Epithelial cell of esophagus (primary cell): ENCODE measurements around the gene DBN1.

Experiments used
- DNase-seq: peaks from one replicate; pipeline ENCODE4 v3.0.0; 2010; ENCODE audit warnings: low read depth
- H3K4me3 ChIP-seq: 2 replicates; pipeline ENCODE4 v1.5.1; 2011; ENCODE audit warnings: mild to moderate bottlenecking, low read length, control low read depth
- TF ChIP-seq, protein P1 (sequence below): IDR thresholded peaks from 2 replicates; pipeline ENCODE4 v1.5.1; 2011; ENCODE audit warnings: low read depth, mild to moderate bottlenecking, low read length, control low read depth, inconsistent platforms; ENCODE audit not compliant: insufficient read depth; ENCODE audit errors: missing control alignments

The DBN1 gene

DNA sequence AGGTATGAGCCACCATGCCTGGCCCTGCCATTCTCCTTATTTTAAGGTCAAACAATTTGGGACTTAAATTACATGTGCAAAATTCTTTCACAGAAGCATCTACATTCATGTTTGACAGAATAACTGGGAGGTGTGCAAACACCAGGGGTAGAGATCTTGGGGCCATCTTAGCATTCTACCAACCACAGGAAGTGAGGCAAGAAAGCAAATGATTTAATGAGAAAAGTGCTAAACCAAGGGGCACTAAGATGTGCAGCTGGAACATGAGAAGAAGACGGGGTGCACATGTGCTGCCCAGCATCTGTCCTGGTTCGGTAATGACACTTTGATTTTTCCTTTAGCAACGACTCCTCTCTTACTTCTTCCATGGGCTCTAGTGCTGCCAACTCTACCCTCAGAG lies 62.9 kb downstream of the DBN1 start:
- no peak overlapping the region for H3K4me3 ChIP-seq
- no peak for DNase-seq
- TF ChIP-seq, protein P1, sequence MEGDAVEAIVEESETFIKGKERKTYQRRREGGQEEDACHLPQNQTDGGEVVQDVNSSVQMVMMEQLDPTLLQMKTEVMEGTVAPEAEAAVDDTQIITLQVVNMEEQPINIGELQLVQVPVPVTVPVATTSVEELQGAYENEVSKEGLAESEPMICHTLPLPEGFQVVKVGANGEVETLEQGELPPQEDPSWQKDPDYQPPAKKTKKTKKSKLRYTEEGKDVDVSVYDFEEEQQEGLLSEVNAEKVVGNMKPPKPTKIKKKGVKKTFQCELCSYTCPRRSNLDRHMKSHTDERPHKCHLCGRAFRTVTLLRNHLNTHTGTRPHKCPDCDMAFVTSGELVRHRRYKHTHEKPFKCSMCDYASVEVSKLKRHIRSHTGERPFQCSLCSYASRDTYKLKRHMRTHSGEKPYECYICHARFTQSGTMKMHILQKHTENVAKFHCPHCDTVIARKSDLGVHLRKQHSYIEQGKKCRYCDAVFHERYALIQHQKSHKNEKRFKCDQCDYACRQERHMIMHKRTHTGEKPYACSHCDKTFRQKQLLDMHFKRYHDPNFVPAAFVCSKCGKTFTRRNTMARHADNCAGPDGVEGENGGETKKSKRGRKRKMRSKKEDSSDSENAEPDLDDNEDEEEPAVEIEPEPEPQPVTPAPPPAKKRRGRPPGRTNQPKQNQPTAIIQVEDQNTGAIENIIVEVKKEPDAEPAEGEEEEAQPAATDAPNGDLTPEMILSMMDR, result no peak

GRCh38 chr5:177409043-177409801 lies 64.2 kb downstream of the DBN1 start, which contains the start of gene F12:
Gene F12, minus strand, starts transcription at chr5:177409564. Its CDS starts 37 bp downstream, at chr5:177409527.
- H3K4me3 ChIP-seq, result no peak within 1 kb of the TSS
- no peak for DNase-seq
- TF ChIP-seq, protein P1, result no peak
